Lower leg skin (tissue), 4 donors: ENCODE results near the gene FRAT1. TPM values are rescaled to one million over a fixed set of nuclear protein-coding genes. Genes with fewer than 3 reads are reported as not detected.

Experiments
- DNase-seq, 2 donors: peaks; one replicate each; pipeline ENCODE4 v3.0.0-alpha.2; 2019; ENCODE audit warnings: low spot score in 2 of 2
- H3K4me3 ChIP-seq: fragments of 200-600 bp; sonication (generic); 2 replicates; pipeline ENCODE4 v1.5.1; 2017; ENCODE audit warnings: mild to moderate bottlenecking, low read depth; ENCODE audit not compliant: poor library complexity, severe bottlenecking
- CTCF ChIP-seq, 3 donors: fragments of 450-650 bp; IDR thresholded peaks; one replicate each; pipeline ENCODE4 v1.5.1; 2016; ENCODE audit warnings: antibody characterized with exemption in 3 of 3, mild to moderate bottlenecking in 3 of 3, moderate library complexity in 2 of 3
- POLR2A ChIP-seq, 2 donors: fragments of 450-650 bp; IDR thresholded peaks; one replicate each; pipeline ENCODE4 v1.6.1; 2016 to 2017; ENCODE audit warnings: antibody characterized with exemption in 2 of 2, mild to moderate bottlenecking in 1 of 2, moderate library complexity in 1 of 2
- WGBS, 2 donors: methylation state at CpG; one replicate each; pipeline ENCODE4 v1.1.5; 2018; 5-methylcytosine and 5-hydroxymethylcytosine counted together
- intact Hi-C: fragments of 100-400 bp; cut with DNase I; formaldehyde crosslinking; loops from one replicate; pipeline ENCODE4 v1.15.0; 2023; ENCODE audit warnings: low total_unique reads
- total RNA-seq, 4 donors: library from RNA; depleted of rRNA; stranded (reverse); fragments of >200 nt; gene quantifications; one replicate each; pipeline ENCODE4 v1.1.0, GENCODE V29; 2016

Gene FRAT1
- total RNA-seq, 4 donors from 2014 or later = 4.6 to 16.9 (median 9.4) TPM

- TF ChIP-seq POLR2A (IDR thresholded peaks at IDR 0.05) (no peak), CTCF (IDR thresholded peaks at IDR 0.05) (no peak)
- 97 to 99% methylated on average over 12 of the region's 12 CpGs for WGBS, 2 donors
- no peak for DNase-seq
- H3K4me3 ChIP-seq = no peak overlapping the region
- intact Hi-C loops = no loop called here
Measured at GRCh38 chr10:97367126-97367649, 48.1 kb downstream of the FRAT1 start.

Other genes with a start within 250 kb of the FRAT1 start
- not detected for gene SLIT1, start 133.3 kb upstream of the FRAT1 start, total RNA-seq
- 1 to 10 TPM; 7.7 to 8.5 (median 8.2) TPM for gene ARHGAP19, start 26.6 kb upstream of the FRAT1 start, total RNA-seq
- gene FRAT2, start 15.5 kb downstream of the FRAT1 start, total RNA-seq = 10 to 100 TPM; 40.9 to 62.0 (median 57.7) TPM
- 10 to 100 TPM; 14.6 to 30.9 (median 22.6) TPM for gene RRP12, start 82.1 kb downstream of the FRAT1 start, total RNA-seq
- 100 to 1,000 TPM; 151 to 289 (median 240) TPM for gene PGAM1, start 106.9 kb downstream of the FRAT1 start, total RNA-seq
- gene EXOSC1, start 126.7 kb downstream of the FRAT1 start, total RNA-seq = 10 to 100 TPM; 13.9 to 33.0 (median 26.2) TPM
- 10 to 100 TPM; 12.1 to 21.8 (median 16.1) TPM for gene ZDHHC16, start 126.9 kb downstream of the FRAT1 start, total RNA-seq
- gene MMS19, start 179.2 kb downstream of the FRAT1 start, total RNA-seq = 100 to 1,000 TPM; 103 to 142 (median 115) TPM
- 10 to 100 TPM; 42.7 to 60.6 (median 59.6) TPM for gene UBTD1, start 179.7 kb downstream of the FRAT1 start, total RNA-seq